Body of pancreas (tissue), 4 donors: Measurements from ENCODE around the gene TNRC6A. TPM values are rescaled to one million over a fixed set of nuclear protein-coding genes. Genes with fewer than 3 reads are reported as not detected.

Source experiments
- ATAC-seq: fragments of 150-250 bp; one replicate; pipeline ENCODE4 v1.9.1; 2016
- DNase-seq, 4 donors: peaks; one replicate each; pipeline ENCODE4 v3.0.0-alpha.2; 2019
- H3K27ac ChIP-seq, 4 donors: fragments of 200-600 bp; sonication (generic); 1 replicate in 3 of 4; 2 replicates in 1 of 4; pipeline versions ENCODE4 v1.5.1 to v1.6.1; 2016 to 2019; ENCODE audit warnings: mild to moderate bottlenecking in 1 of 4, mixed read lengths in 1 of 4, moderate library complexity in 1 of 4
- H3K27me3 ChIP-seq, 2 donors: fragments of 200-600 bp; sonication (generic); one replicate each; pipeline ENCODE4 v1.6.0; 2016; ENCODE audit warnings: mild to moderate bottlenecking in 1 of 2
- H3K36me3 ChIP-seq, 2 donors: fragments of 200-600 bp; sonication (generic); replicated peaks in 1 of 2; 2 replicates each; pipeline ENCODE4 v1.5.1; 2016; ENCODE audit warnings: low read depth in 2 of 2; ENCODE audit not compliant: insufficient read depth in 1 of 2
- H3K4me1 ChIP-seq: fragments of 200-600 bp; sonication (generic); one replicate; pipeline ENCODE4 v1.6.0; 2016
- H3K4me3 ChIP-seq, 2 donors: fragments of 200-600 bp; sonication (generic); 1 replicate in 1 of 2; 2 replicates in 1 of 2; pipeline ENCODE4 v1.5.1; 2016 to 2019
- H3K9me3 ChIP-seq, 3 donors: fragments of 200-600 bp; sonication (generic); 1 replicate in 2 of 3; 2 replicates in 1 of 3; pipeline ENCODE4 v1.5.1; 2016
- POLR2A ChIP-seq, 3 donors: fragments of 450-650 bp; IDR thresholded peaks; one replicate each; pipeline ENCODE4 v1.6.1; 2016; ENCODE audit warnings: antibody characterized with exemption in 3 of 3, mild to moderate bottlenecking in 2 of 3
- WGBS, 2 donors: methylation state at CpG; one replicate each; pipeline ENCODE4 v1.1.5; 2017; 5-methylcytosine and 5-hydroxymethylcytosine counted together
- intact Hi-C: fragments of 100-400 bp; cut with DNase I; formaldehyde crosslinking; loops from one replicate; pipeline ENCODE4 v1.15.1; 2023
- total RNA-seq, 2 donors: library from RNA; depleted of rRNA; stranded (reverse); fragments of >200 nt; gene quantifications; one replicate each; pipeline ENCODE4 v1.1.0, GENCODE V29; 2016
- TF ChIP-seq, protein P1 (sequence below), 7 experiments: fragments of 450-650 bp in 4 of 7; fragments of 200-600 bp in 3 of 7; sonication (generic) in 3 of 7; IDR thresholded peaks; one replicate each; pipeline ENCODE4 v1.5.1; 2016 to 2019; ENCODE audit warnings: antibody characterized with exemption in 7 of 7

The TNRC6A gene
- total RNA-seq, 2 donors from 2014 or later: 46.1 to 82.2 TPM

DNA sequence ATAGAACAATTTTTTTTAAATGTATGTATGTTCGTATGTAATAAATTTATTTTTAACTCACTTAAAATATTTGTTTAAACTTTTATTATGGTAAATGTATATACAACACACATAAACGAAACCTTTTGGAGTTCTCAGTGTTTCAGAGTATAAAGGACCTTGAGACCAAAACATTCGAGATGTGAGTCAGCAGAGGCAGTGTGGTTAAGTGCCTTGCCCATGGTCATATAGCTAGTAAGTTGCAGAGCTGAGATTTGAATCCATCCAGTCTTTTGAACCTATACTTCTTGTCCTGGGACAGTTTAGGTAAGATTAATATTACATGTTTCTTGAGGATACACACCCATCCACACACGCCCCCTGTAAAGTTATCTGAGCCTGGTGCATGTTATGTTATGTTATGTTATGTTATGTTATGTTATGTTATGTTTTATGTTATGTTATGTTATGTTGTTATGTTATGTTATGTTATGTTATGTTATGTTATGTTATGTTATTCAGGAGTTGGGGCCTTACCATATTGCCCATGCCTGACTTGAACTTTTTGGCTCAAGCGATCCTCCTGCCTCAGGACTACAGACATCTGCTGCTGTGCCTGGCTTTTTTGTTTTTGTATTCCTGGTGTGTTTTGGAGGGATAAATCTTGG lies 41.8 kb downstream of the TNRC6A start:
- TF ChIP-seq, protein P1, sequence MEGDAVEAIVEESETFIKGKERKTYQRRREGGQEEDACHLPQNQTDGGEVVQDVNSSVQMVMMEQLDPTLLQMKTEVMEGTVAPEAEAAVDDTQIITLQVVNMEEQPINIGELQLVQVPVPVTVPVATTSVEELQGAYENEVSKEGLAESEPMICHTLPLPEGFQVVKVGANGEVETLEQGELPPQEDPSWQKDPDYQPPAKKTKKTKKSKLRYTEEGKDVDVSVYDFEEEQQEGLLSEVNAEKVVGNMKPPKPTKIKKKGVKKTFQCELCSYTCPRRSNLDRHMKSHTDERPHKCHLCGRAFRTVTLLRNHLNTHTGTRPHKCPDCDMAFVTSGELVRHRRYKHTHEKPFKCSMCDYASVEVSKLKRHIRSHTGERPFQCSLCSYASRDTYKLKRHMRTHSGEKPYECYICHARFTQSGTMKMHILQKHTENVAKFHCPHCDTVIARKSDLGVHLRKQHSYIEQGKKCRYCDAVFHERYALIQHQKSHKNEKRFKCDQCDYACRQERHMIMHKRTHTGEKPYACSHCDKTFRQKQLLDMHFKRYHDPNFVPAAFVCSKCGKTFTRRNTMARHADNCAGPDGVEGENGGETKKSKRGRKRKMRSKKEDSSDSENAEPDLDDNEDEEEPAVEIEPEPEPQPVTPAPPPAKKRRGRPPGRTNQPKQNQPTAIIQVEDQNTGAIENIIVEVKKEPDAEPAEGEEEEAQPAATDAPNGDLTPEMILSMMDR (IDR thresholded peaks at IDR 0.05): no peak
- TF ChIP-seq POLR2A (IDR thresholded peaks at IDR 0.05): no peak
- no peaks in the 10 kb centered on the region for H3K9me3 ChIP-seq
- H3K27me3 ChIP-seq: no peaks in the 10 kb centered on the region
- ATAC-seq (no peak), DNase-seq (no peak)
- 69 to 74% methylated on average over 5 of the region's 5 CpGs for WGBS, 2 donors
- intact Hi-C loops: no loop called here
- no peak overlapping the region for H3K27ac ChIP-seq
- peaks cover 22% of the 10 kb centered on the region for H3K4me1 ChIP-seq
- H3K36me3 ChIP-seq: no peaks in the 10 kb centered on the region
- H3K4me3 ChIP-seq: no peak overlapping the region

DNA sequence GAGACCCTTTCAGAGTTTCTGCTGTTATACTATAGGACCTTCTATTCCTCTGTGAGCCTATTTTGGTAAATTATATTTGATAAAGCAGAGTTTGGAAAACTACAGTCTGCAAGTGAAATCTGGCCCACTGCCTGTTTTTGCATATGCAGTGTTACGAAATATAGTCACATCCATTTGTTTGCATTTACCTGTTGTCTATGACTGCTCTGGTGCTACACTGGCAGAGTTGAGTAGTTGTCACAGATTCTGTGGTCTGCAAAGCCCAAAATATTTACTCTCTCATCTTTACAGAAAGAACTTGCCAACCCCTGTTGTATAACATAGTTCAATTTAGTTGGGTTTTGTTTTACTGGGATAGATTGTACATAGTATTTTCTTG lies 42.3 kb downstream of the TNRC6A start:
- Histone ChIP-seq H3K4me1 (peaks cover 27% of the 10 kb centered on the region), H3K9me3 (no peaks in the 10 kb centered on the region), H3K4me3 (no peak overlapping the region), H3K36me3 (no peaks in the 10 kb centered on the region), H3K27me3 (no peaks in the 10 kb centered on the region), H3K27ac (no peak overlapping the region)
- intact Hi-C loops: no loop called here
- ATAC-seq (no peak), DNase-seq (peak in 1 of 4 donors; percentile 26)
- TF ChIP-seq POLR2A (IDR thresholded peaks at IDR 0.05): no peak
- TF ChIP-seq, protein P1 (IDR thresholded peaks at IDR 0.05): no peak
- 50 to 54% methylated on average over 1 of the region's 1 CpG for WGBS, 2 donors

DNA sequence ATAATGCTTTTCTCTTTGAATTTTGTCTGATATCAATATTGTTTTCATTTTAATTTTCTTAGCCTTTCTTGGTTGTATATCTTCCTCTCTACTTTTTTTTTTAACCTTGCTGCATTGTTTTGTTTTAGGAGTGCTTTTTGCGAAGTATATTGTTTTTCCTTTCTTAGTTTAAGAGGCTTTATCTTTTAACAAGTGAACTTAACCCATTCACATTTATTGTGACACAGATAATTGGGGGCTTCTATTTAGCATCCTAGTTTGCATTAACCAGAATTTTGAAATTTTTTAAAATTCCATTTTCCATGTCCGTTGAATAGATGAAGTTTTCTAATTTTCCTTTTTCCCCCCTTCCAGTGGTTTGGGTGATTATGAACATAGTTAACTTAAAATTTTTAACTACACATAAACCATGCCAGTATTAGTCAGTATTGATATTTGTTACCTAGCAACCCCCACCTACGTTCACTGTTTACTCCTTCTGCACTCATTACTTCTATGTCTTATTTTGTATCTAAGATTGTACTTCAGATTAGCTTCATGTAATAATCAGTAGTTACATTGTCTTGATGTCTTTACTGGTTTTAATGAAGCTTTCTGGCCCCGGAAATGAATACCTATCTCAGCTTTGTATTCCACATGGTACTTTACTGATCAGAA lies 44.4 kb downstream of the TNRC6A start:
- peaks cover 48% of the 10 kb centered on the region for H3K4me1 ChIP-seq
- no peak overlapping the region for H3K27ac ChIP-seq
- H3K9me3 ChIP-seq: no peaks in the 10 kb centered on the region
- no peak overlapping the region for H3K4me3 ChIP-seq
- 82 to 85% methylated on average over 4 of the region's 4 CpGs for WGBS, 2 donors
- no peaks in the 10 kb centered on the region for H3K27me3 ChIP-seq
- intact Hi-C loops: no loop called here
- H3K36me3 ChIP-seq: no peaks in the 10 kb centered on the region
- no peak for TF ChIP-seq POLR2A (IDR thresholded peaks at IDR 0.05)
- TF ChIP-seq, protein P1 (IDR thresholded peaks at IDR 0.05): no peak
- ATAC-seq (no peak), DNase-seq (no peak)

DNA sequence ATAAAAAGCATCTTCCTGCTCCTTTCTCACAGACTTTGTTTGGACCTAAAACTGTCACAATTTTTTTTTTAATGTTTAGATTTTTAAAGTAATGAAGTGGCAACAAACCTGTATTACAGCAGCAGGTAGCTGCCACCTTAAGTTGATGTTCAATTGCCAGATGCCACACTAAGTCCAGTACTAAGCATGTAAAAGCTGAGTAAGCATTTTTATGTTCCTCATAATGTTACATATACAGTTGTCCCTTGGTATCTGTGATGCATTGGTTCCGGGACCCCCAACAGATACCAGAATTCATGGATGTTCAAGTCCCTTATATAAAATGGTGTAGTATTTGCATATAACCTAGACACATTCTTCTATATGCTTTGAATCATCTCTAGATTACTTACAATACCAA lies 45.1 kb downstream of the TNRC6A start:
- Histone ChIP-seq H3K27me3 (no peaks in the 10 kb centered on the region), H3K36me3 (no peaks in the 10 kb centered on the region), H3K4me3 (no peak overlapping the region), H3K27ac (no peak overlapping the region), H3K9me3 (no peaks in the 10 kb centered on the region), H3K4me1 (peaks cover 48% of the 10 kb centered on the region)
- TF ChIP-seq POLR2A (IDR thresholded peaks at IDR 0.05): no peak
- TF ChIP-seq, protein P1 (IDR thresholded peaks at IDR 0.05): no peak
- DNase-seq (no peak), ATAC-seq (no peak)
- WGBS, 2 donors: 94 to 100% methylated on average over 1 of the region's 1 CpG
- intact Hi-C loops: no loop called here

DNA sequence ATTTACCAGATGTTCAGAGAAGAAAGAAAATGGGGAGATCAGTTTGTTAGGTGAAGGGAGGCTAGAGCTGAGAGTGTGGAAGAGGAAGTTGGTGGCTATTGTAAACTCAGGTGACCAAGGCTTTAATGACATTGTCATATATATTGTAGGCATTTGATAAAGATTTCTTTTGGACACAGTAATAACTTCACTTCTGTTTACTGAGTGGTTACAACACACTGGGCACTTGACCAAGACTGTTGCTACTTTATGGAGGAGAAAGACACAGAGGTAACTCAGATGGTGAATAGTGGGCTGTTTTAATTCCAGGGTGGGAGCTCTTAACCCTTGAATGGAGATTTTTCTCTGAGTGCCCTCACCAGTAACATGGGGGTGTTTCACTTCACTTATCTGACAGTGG lies 46.0 kb downstream of the TNRC6A start:
- no peaks in the 10 kb centered on the region for H3K27me3 ChIP-seq
- no peak overlapping the region for H3K4me3 ChIP-seq
- peak; percentile 45 to 72 (median 65) for DNase-seq
- H3K9me3 ChIP-seq: no peaks in the 10 kb centered on the region
- ATAC-seq: peak; percentile 66
- peaks cover 0 to 2% of the 10 kb centered on the region in 2 donors for H3K36me3 ChIP-seq
- intact Hi-C loops: no loop called here
- no peak for TF ChIP-seq POLR2A (IDR thresholded peaks at IDR 0.05)
- TF ChIP-seq, protein P1 (IDR thresholded peaks at IDR 0.05): no peak
- peak overlapping the region in 2 of 4 donors; percentile 27 to 53 for H3K27ac ChIP-seq
- peaks cover 48% of the 10 kb centered on the region for H3K4me1 ChIP-seq
